GM19468 (cell line): ENCODE measurements around the gene GALNT10.

Source experiments
- ATAC-seq: cut with Tn5 transposase; IDR thresholded peaks from one replicate; pipeline ENCODE4 v1.9.1; 2021; ENCODE audit warnings: mild to moderate bottlenecking, moderate library complexity, moderate number of reproducible peaks; ENCODE audit not compliant: unreplicated experiment; ENCODE audit errors: extremely low read depth

The GALNT10 gene

DNA sequence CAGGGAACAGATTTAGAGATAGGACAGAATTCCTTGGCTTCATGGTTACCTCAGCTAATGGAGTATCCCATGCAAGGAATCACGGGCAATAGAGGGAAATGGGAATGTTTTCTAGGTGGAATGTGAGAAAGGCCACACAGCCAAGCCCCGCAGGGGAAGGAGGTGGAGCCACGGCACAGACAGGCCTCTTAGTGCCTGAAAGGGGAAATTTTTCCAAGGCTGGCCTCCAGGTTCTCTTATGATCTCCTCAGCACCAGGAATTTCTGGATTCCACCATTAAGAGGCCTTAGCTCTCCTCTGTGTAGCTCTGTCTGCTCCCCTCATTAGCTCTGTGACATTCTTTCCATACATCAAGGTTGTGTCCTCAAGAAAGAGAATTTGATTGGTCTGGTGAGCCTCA, 124.7 kb downstream of the GALNT10 start:
- ATAC-seq: no peak

GRCh38 chr5:154315756-154316155, 125.2 kb downstream of the GALNT10 start:
- no peak for ATAC-seq

DNA sequence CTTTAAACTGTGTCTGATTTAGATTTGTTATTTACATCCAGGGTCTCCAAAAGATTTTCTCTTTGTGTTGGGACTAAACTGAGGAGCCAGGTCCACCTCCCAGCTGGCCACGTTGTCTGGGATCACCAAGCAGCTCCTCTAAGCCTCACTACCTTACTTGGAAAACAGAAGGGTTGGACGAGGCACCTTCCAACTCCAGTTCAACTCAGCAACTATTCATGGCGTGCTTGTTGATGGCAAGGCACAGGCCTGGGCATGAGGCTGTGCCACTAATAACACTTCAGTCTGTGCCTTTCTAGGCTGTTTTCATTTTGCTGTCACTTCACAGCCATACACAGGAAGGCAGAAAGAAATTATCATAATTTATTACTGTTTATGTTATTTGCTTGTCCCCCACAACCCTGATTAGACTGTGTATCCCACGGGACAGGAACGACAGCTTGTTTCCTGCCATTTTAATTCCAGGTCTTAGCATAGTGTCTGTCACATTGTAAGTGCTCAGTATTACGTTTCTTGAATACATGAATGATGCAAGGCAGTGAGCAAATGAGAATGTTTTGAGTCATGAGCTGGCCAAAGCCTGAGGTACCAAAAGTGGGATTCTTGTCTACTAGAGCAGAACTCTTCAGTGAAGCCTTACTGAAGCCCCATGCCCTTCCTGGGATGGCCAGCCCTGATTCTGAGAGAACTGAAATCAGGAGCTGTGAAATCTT, 125.8 kb downstream of the GALNT10 start:
- no peak for ATAC-seq

- ATAC-seq: no peak
Observed at GRCh38 chr5:154317916-154318315, 127.4 kb downstream of the GALNT10 start.

DNA sequence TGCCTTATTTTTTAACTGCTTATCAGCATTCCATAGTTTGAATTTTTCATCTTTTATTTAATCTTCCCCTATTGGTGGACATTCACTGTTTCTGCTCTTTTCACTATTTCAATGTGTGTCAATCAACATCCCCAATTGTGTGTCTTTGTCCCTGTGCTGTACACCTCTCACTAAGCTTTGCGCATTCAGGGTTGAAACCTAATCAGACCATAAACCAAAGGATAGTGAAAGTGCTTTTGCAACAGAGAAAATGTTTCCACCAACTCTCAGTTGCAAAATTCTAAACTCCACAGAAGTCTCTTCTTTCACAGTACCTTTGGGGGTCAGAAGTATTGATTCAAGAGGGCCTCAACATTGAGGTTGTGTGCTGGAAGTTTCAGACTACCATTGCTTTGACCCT, 128.2 kb downstream of the GALNT10 start:
- no peak for ATAC-seq

GRCh38 chr5:154319736-154320135, 129.2 kb downstream of the GALNT10 start:
- ATAC-seq: no peak

DNA sequence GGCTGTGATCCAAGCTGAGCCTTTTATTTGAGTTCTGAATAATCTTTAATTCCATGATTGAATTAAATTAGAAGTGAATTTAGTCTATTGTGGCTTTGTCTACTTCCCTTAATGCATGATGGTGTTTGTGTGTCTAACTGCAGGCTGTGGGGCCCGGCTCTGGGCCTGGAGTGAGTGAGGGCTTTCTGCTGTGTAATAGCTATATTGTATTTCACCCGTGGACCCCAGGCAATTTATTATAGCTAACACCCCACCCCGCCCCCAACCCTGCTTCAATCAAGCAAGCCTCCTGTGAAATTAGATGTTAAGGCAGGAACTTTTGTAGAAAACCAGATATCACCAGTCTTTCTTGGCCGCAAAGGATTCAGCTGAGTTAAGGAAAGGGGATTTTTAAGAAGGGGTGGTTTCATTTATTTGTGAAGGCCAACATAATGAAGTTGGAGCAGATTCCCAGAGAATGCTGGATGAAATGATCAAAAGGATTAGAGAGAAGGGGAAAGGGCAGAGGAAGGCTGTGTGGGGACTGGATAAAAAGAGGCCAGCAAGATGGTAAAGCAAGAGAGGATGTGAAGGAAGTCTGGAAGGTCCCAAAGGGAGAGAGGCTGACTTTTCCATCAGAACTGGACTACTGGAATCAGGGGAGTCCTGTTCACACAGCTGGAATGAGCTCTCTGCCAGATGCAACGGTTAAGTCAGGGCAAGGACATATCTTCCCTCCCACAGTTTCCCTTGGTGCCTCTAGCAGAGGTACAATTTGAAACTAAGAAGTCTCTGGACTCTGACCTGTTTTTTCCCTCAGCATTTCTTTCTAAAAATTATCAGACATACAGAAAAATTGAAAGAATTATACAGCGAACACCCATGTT, 129.9 kb downstream of the GALNT10 start:
- ATAC-seq: no peak

GRCh38 chr5:154321546-154321945, 131.0 kb downstream of the GALNT10 start:
- no peak for ATAC-seq

- ATAC-seq: no peak
Observed at GRCh38 chr5:154324033-154324432, 133.5 kb downstream of the GALNT10 start.

- no peak for ATAC-seq
Observed at GRCh38 chr5:154325566-154325965, 135.0 kb downstream of the GALNT10 start.

DNA sequence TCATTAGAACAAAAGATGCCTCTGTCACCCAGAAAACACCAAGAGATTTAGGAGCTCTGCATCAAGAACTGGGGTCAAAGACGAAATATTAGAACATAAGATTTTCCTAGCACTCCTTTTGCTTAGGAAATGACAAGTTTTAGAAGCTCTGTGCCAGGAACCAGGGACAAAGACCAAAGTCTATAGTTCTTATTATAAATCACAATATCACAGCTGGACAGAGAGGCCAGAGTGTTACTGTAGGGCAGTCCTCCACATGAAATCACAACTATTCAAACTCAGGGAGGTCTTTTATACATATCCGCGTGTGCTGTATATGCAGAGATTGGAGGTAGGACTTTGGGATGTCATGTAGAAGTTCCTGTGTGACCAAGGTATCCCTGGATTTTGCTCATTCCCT, 138.5 kb downstream of the GALNT10 start:
- no peak for ATAC-seq

DNA sequence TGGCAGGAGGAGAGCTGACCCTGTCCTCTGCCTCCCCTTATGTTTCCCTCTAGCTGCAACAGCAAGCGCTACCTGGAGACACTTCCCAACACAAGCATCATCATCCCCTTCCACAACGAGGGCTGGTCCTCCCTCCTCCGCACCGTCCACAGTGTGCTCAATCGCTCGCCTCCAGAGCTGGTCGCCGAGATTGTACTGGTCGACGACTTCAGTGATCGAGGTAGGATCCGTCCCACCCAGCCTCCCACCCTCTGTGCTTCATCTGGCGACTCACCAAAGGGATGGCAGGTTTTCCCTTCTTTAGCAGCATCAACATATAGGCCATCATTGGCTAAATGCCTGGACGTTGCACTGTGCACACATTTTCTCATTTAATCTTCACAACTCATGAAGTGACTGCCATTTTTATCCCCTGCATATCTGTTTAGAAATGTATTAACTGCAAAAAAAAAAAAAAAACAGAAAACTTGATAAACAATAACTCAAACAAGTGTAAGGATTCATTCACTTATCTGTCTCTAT, 139.0 kb downstream of the GALNT10 start:
- ATAC-seq: no peak

GRCh38 chr5:154330097-154330667, 139.6 kb downstream of the GALNT10 start:
- no peak for ATAC-seq

DNA sequence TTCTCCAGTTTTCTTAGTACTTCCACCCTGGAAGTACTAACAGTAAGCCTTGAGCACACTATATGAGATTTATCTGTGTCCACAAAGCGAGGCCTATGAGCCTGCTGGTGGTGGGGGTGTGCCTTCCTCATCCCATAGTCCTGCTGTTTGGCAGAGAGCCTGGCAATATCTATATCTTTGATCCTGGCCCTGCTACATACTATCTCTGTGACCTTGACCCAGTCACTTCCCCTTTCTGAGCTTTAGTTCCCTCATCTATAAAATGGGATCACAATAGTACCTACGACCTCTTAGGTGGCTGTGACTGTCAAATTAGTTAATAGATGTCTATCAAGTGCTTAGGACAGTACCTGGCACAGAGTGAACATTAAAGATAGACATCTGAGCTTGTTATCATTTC, 140.7 kb downstream of the GALNT10 start:
- ATAC-seq: no peak

DNA sequence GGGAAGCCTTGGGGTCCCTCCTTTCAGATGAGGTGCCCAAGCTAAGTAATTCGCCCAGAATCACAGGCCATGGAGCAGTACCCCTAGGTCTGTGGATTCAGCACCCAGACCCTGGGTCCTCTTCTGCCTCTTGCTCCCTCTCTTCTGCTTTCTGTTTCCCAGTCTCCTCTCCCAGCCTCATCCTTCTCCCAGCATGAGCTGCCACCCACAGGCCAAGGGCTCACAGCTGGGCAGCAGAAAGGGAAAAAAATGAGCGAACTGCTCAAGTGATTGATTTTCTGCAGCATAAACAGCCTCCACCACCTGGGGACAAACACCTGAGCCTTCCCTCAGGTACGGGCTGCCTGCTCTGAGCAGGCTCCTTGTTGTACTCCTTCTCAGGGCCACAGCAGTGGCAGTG, 141.4 kb downstream of the GALNT10 start:
- ATAC-seq: no peak

DNA sequence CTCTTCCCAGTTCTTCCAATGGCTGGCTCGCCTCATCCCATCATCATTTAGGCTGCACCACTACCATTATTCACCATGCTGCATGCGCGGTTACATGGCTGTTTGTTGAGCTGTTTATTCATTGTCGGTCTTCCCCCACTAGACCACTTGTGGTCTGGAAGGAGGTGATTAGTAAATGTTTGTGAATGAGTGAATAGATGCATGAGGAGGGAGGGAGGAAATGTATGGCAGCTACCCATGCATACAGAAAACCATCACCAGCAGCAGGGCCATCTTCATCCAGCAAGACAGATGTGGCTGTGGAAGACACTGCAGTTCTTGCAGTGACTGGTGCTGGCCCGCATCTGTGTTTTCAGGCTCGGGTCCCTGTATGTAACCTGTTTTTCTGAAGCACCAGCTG, 141.9 kb downstream of the GALNT10 start:
- ATAC-seq: no peak

GRCh38 chr5:154333016-154333415, 142.5 kb downstream of the GALNT10 start:
- ATAC-seq: no peak

DNA sequence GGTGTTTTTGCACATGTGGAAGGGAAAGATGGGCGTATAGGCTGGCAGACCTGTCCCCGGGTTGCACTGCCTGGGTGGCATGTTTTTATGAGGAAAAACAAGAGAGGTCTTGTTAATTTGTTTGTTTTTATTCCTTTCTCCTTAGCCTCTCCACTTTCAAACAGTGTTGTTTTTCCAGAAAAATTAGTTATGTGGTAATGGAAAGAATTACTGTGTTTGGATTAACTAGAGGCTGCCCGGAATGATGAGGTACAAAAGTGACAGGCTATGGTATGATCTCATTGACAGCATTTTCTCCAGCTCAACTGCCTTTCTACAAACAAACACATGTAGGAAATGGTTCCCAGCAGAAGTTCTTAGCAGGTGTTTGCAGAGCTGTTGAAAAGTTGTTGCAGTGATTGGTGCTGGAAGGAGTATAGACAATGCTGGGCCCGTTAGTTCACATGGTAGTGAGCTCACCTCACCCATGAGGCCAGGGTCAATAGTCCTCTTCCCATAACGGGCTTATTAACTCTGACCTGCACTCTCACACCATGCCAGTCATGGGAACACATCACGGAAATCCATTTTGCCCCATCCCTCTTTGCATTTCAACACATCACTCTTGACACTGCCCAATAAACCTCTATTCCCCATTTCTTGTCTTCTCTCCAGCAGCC, 144.0 kb downstream of the GALNT10 start:
- no peak for ATAC-seq

GRCh38 chr5:154335065-154335448, 144.5 kb downstream of the GALNT10 start:
- no peak for ATAC-seq

- no peak for ATAC-seq
Observed at GRCh38 chr5:154341620-154342019, 151.1 kb downstream of the GALNT10 start.

DNA sequence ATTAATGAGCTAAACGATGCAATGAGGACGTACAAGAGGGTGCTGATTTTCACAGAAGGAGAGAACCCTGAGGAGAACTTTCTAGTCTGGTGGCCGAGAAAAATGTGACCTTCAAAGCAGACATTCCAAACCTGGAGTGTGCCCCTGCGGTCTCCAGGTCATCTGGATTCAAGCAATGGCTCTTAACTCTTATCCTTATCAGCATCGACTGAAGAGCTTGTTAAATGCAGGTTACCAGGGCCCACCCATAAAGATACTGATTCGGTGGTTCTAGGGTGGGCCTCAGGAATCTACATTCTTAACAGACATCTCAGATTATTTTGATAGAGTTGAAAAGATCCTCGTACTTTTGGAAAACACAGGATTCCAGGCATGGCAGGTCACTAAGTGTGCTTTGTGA, 151.7 kb downstream of the GALNT10 start:
- ATAC-seq: no peak
